HL-60 (cell line): ENCODE measurements around the gene JARID2.

ENCODE experiments used
- DNase-seq, 2 experiments: peaks; one replicate each; pipeline ENCODE4 v3.0.0-alpha.2; 2010 to 2020; ENCODE audit warnings: low read depth in 1 of 2, low spot score in 1 of 2
- H3K27ac ChIP-seq: fragments of 250-450 bp; sonication (Bioruptor Pico); replicated peaks from 2 replicates; pipeline ENCODE4 v1.5.1; 2020; ENCODE audit warnings: mild to moderate bottlenecking, moderate library complexity
- H3K27me3 ChIP-seq: fragments of 250-450 bp; sonication (Bioruptor Pico); 2 replicates; pipeline ENCODE4 v1.5.1; 2021; ENCODE audit warnings: mild to moderate bottlenecking, moderate library complexity; ENCODE audit not compliant: insufficient read depth, poor library complexity, severe bottlenecking
- H3K4me3 ChIP-seq: replicated peaks from 2 replicates; pipeline ENCODE4 v1.5.1; 2011; ENCODE audit warnings: mild to moderate bottlenecking, control low read depth, low read length; ENCODE audit not compliant: insufficient read depth
- GABPA ChIP-seq: IDR thresholded peaks from 2 replicates; pipeline ENCODE4 v1.6.1; 2012; ENCODE audit warnings: low read depth
- POLR2AphosphoS5 ChIP-seq: IDR thresholded peaks from 2 replicates; pipeline ENCODE4 v1.6.1; 2012; ENCODE audit warnings: low read depth
- SPI1 ChIP-seq: IDR thresholded peaks from 2 replicates; pipeline ENCODE4 v1.6.1; 2012; ENCODE audit warnings: low read depth, mild to moderate bottlenecking, borderline replicate concordance
- TF ChIP-seq, protein P1 (sequence below): IDR thresholded peaks from one replicate; pipeline ENCODE4 v1.5.1; 2011; ENCODE audit warnings: low read length, control low read depth, inconsistent platforms; ENCODE audit not compliant: insufficient read depth
- TF ChIP-seq, protein P2 (sequence below): IDR thresholded peaks from 2 replicates; pipeline ENCODE4 v1.6.1; 2012; ENCODE audit warnings: low read depth; ENCODE audit not compliant: insufficient replicate concordance

JARID2 gene

DNA sequence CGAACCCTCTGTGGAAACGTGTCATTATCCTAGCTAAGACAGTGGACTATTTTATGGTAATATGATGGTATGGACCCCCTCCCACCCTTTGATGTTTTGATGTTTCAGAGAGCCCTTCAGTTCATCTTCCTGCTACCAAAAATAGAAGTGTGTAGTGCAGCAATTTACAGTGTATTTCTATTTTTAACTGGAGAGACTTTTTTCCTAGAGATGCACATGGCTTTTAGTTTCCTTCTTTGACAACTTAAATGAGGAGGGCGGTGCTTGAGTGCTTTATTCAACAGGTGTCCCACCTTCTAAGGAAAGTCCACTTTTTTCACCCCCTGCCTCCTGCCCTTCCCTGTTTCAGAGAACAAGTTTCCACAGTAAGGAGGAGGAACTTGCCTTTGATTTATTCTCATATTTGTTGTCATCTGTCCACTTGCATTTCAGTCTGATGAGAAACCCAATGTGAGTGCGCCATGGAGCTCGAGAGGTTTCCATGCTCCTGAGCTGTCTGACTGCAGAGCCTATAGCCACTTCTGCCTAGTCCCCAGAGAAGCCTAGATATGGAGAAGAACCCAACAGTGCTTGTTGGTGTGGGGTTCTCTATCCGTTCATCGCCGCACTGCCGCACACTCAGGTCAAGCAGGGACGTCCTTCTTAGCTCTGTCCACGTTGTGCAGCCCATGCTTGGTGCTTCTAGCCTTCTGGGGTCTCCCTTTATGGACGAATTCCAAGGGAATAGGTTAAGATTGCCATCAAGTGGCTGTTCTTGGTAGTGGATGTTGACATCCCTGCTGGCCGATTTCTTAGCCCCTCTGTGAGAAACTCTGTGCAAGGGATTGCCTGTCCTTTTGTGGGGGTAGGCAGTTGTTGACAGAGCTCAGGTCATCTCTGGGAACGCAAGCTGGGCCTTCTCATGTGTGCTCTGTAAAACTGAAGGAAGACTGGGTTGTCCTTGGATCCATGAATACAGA lies 144.2 kb downstream of the JARID2 start:
- DNase-seq: peak in 1 of 2 experiments; percentile 41
- H3K27me3 ChIP-seq: no peaks in the 10 kb centered on the region
- TF ChIP-seq, protein P1, sequence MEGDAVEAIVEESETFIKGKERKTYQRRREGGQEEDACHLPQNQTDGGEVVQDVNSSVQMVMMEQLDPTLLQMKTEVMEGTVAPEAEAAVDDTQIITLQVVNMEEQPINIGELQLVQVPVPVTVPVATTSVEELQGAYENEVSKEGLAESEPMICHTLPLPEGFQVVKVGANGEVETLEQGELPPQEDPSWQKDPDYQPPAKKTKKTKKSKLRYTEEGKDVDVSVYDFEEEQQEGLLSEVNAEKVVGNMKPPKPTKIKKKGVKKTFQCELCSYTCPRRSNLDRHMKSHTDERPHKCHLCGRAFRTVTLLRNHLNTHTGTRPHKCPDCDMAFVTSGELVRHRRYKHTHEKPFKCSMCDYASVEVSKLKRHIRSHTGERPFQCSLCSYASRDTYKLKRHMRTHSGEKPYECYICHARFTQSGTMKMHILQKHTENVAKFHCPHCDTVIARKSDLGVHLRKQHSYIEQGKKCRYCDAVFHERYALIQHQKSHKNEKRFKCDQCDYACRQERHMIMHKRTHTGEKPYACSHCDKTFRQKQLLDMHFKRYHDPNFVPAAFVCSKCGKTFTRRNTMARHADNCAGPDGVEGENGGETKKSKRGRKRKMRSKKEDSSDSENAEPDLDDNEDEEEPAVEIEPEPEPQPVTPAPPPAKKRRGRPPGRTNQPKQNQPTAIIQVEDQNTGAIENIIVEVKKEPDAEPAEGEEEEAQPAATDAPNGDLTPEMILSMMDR: peak; percentile 30
- TF ChIP-seq POLR2AphosphoS5: no peak
- TF ChIP-seq SPI1: no peak
- no peak overlapping the region for H3K27ac ChIP-seq
- H3K4me3 ChIP-seq: no peak overlapping the region

DNA sequence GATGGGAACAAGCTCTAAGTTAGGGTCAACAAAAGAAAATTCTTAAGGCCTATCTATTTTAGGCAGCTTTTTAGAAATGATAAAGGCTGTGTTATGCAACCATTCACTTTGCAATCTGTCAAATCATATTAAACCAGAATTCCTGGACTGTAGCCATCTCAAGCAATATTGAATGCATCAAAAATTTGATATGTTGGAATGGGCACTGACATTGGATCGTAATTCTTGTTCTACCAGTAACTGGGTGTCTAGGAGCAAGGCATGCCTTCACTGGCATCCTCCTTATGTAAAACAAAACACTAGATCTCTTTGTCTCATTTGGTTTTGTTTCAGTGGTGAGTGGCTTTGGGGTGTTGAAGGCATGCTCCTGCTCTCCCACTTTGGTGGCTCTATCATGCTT lies 145.6 kb downstream of the JARID2 start:
- TF ChIP-seq GABPA (no peak), POLR2AphosphoS5 (no peak), SPI1 (no peak)
- TF ChIP-seq, protein P1: no peak
- TF ChIP-seq, protein P2, sequence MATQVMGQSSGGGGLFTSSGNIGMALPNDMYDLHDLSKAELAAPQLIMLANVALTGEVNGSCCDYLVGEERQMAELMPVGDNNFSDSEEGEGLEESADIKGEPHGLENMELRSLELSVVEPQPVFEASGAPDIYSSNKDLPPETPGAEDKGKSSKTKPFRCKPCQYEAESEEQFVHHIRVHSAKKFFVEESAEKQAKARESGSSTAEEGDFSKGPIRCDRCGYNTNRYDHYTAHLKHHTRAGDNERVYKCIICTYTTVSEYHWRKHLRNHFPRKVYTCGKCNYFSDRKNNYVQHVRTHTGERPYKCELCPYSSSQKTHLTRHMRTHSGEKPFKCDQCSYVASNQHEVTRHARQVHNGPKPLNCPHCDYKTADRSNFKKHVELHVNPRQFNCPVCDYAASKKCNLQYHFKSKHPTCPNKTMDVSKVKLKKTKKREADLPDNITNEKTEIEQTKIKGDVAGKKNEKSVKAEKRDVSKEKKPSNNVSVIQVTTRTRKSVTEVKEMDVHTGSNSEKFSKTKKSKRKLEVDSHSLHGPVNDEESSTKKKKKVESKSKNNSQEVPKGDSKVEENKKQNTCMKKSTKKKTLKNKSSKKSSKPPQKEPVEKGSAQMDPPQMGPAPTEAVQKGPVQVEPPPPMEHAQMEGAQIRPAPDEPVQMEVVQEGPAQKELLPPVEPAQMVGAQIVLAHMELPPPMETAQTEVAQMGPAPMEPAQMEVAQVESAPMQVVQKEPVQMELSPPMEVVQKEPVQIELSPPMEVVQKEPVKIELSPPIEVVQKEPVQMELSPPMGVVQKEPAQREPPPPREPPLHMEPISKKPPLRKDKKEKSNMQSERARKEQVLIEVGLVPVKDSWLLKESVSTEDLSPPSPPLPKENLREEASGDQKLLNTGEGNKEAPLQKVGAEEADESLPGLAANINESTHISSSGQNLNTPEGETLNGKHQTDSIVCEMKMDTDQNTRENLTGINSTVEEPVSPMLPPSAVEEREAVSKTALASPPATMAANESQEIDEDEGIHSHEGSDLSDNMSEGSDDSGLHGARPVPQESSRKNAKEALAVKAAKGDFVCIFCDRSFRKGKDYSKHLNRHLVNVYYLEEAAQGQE: no peak
- no peaks in the 10 kb centered on the region for H3K27me3 ChIP-seq
- H3K4me3 ChIP-seq: no peak overlapping the region
- no peak overlapping the region for H3K27ac ChIP-seq
- no peak for DNase-seq

DNA sequence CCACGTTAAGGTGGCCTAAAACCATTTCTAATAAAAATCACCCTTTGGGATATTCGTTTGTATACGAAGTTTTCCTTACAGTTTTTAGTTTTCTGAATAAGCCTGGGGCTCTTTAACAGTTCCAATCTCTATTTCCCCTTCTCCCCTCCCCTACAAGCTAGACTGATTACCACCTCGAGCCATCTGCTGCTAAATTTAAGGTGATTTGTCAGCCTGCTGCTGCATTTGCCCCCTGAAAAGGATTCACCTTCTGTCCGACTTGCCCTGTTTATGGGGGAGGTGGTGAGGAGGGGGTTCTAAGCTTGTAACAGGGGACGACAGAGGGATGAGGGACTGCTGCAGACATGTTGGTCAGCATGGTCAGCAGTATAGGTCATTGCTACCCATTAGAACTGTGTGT lies 146.3 kb downstream of the JARID2 start:
- Histone ChIP-seq H3K27ac (no peak overlapping the region), H3K4me3 (no peak overlapping the region), H3K27me3 (no peaks in the 10 kb centered on the region)
- TF ChIP-seq, protein P2: no peak
- no peak for DNase-seq

DNA sequence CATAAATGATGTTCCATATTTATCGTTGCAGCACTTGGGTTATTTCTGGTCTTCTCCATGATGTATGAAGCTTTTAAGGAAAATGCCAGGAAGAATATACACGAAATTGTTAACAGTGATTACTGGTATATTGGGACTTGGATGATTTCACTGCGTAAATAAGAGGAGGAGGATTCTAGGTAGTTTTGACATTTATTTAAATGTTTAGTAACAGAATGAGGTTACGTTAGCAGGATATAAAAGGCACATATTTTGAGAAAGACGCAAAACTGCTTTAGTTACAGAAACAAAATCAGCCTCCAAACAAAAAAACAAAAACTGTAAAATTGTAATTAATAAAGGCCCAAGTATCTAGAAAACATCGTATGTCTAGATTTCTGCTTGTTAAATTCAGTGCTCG lies 147.7 kb downstream of the JARID2 start:
- DNase-seq: no peak
- no peaks in the 10 kb centered on the region for H3K27me3 ChIP-seq
- no peak overlapping the region for H3K4me3 ChIP-seq
- TF ChIP-seq SPI1: no peak
- TF ChIP-seq POLR2AphosphoS5: no peak
- TF ChIP-seq, protein P2: no peak
- no peak for TF ChIP-seq GABPA
- no peak overlapping the region for H3K27ac ChIP-seq
